Mesendoderm (in vitro differentiated cells): Measurements from ENCODE around the gene NDST3.

Experiments used
- DNase-seq: peaks from one replicate; pipeline ENCODE4 v3.0.0; 2013
- H2AK5ac ChIP-seq: 2 replicates; pipeline ENCODE4 v1.6.1; 2013; ENCODE audit warnings: low read length, inconsistent platforms
- H2BK120ac ChIP-seq: 2 replicates; pipeline ENCODE4 v1.6.1; 2013; ENCODE audit warnings: low read depth, mild to moderate bottlenecking, low read length, moderate library complexity, mixed read lengths
- H2BK15ac ChIP-seq: replicated peaks from 2 replicates; pipeline ENCODE4 v1.6.1; 2013; ENCODE audit warnings: low read depth, mild to moderate bottlenecking, moderate library complexity
- H2BK5ac ChIP-seq: 2 replicates; pipeline ENCODE4 v1.6.1; 2013; ENCODE audit warnings: low read length, inconsistent platforms
- H3K18ac ChIP-seq: 2 replicates; pipeline ENCODE4 v1.6.1; 2013; ENCODE audit warnings: mild to moderate bottlenecking, low read length, mixed read lengths
- H3K23ac ChIP-seq: one replicate; pipeline ENCODE4 v1.6.1; 2013; ENCODE audit warnings: low read length
- H3K27ac ChIP-seq: 2 replicates; pipeline ENCODE4 v1.5.1; 2013; ENCODE audit warnings: low read depth, mild to moderate bottlenecking, inconsistent platforms, low read length, moderate library complexity
- H3K27me3 ChIP-seq: 2 replicates; pipeline ENCODE4 v1.6.1; 2013; ENCODE audit warnings: low read length, control low read depth, mild to moderate bottlenecking, inconsistent platforms; ENCODE audit not compliant: insufficient read depth, poor library complexity
- H3K36me3 ChIP-seq: 2 replicates; pipeline ENCODE4 v1.6.1; 2013; ENCODE audit warnings: low read length, inconsistent platforms; ENCODE audit not compliant: control insufficient read depth, insufficient read depth
- H3K4ac ChIP-seq: one replicate; pipeline ENCODE4 v1.6.1; 2013; ENCODE audit warnings: low read depth, mild to moderate bottlenecking, low read length, moderate library complexity
- H3K4me1 ChIP-seq: 2 replicates; pipeline ENCODE4 v1.6.1; 2013; ENCODE audit warnings: low read depth, low read length, inconsistent platforms; ENCODE audit not compliant: control insufficient read depth
- H3K4me2 ChIP-seq: 2 replicates; pipeline ENCODE4 v1.6.1; 2013; ENCODE audit warnings: low read length
- H3K4me3 ChIP-seq: 2 replicates; pipeline ENCODE4 v1.5.1; 2013; ENCODE audit warnings: mild to moderate bottlenecking, low read length
- H3K56ac ChIP-seq: one replicate; pipeline ENCODE4 v1.6.1; 2013; ENCODE audit warnings: low read length
- H3K79me1 ChIP-seq: 2 replicates; pipeline ENCODE4 v1.6.1; 2013; ENCODE audit warnings: low read length, inconsistent platforms
- H3K79me2 ChIP-seq: 2 replicates; pipeline ENCODE4 v1.6.1; 2013; ENCODE audit warnings: mild to moderate bottlenecking, low read length; ENCODE audit not compliant: control insufficient read depth, insufficient read depth
- H3K9ac ChIP-seq: 2 replicates; pipeline ENCODE4 v1.6.1; 2013; ENCODE audit warnings: low read length, inconsistent platforms
- H4K5ac ChIP-seq: one replicate; pipeline ENCODE4 v1.6.1; 2013; ENCODE audit warnings: low read length
- H4K8ac ChIP-seq: one replicate; pipeline ENCODE4 v1.6.1; 2013; ENCODE audit warnings: low read depth, mild to moderate bottlenecking, control low read depth, low read length, moderate library complexity
- WGBS: extraction: QIAGEN DNeasy Blood & Tissue Kit; methylation state at CpG from one replicate; pipeline ENCODE4 v1.1.7; 2013; ENCODE audit warnings: low lambda C conversion rate, missing lambda C conversion rate; ENCODE audit not compliant: insufficient coverage; ENCODE audit errors: extremely low coverage; 5-methylcytosine and 5-hydroxymethylcytosine counted together

The NDST3 gene

GRCh38 chr4:118249890-118250289, 215.6 kb downstream of the NDST3 start:
- H2BK5ac ChIP-seq: no peak overlapping the region
- no peak overlapping the region for H2BK15ac ChIP-seq
- no peak overlapping the region for H2BK120ac ChIP-seq
- DNase-seq: no peak
- H3K23ac ChIP-seq: no peak overlapping the region
- H3K79me2 ChIP-seq: no peaks in the 10 kb centered on the region
- no peak overlapping the region for H3K4ac ChIP-seq
- H4K8ac ChIP-seq: no peak overlapping the region
- no peaks in the 10 kb centered on the region for H3K36me3 ChIP-seq
- no peaks in the 10 kb centered on the region for H3K4me1 ChIP-seq
- no peak overlapping the region for H2AK5ac ChIP-seq
- H3K27ac ChIP-seq: no peak overlapping the region
- WGBS: no CpG with 5 or more reads among the region's 3 CpGs
- H3K4me3 ChIP-seq: no peak overlapping the region
- H3K56ac ChIP-seq: no peak overlapping the region
- no peaks in the 10 kb centered on the region for H3K27me3 ChIP-seq
- no peaks in the 10 kb centered on the region for H3K79me1 ChIP-seq
- H3K9ac ChIP-seq: no peak overlapping the region
- no peak overlapping the region for H3K18ac ChIP-seq
- H4K5ac ChIP-seq: no peak overlapping the region
- H3K4me2 ChIP-seq: no peak overlapping the region

GRCh38 chr4:118254368-118254767, 220.1 kb downstream of the NDST3 start:
- Histone ChIP-seq H3K27ac (no peak overlapping the region), H3K4me3 (no peak overlapping the region), H4K8ac (no peak overlapping the region), H3K4me1 (no peaks in the 10 kb centered on the region), H3K4ac (no peak overlapping the region), H3K4me2 (no peak overlapping the region), H3K56ac (no peak overlapping the region), H3K9ac (no peak overlapping the region), H3K27me3 (no peaks in the 10 kb centered on the region), H2BK15ac (no peak overlapping the region), H4K5ac (no peak overlapping the region), H2BK120ac (no peak overlapping the region), H3K36me3 (no peaks in the 10 kb centered on the region), H3K79me2 (no peaks in the 10 kb centered on the region), H3K23ac (no peak overlapping the region), H2BK5ac (no peak overlapping the region), H3K79me1 (no peaks in the 10 kb centered on the region), H2AK5ac (no peak overlapping the region), H3K18ac (no peak overlapping the region)
- no peak for DNase-seq

- Histone ChIP-seq H3K4me2 (no peak overlapping the region), H3K18ac (no peak overlapping the region), H3K27me3 (no peaks in the 10 kb centered on the region), H3K4me3 (no peak overlapping the region), H2BK5ac (no peak overlapping the region), H3K79me1 (no peaks in the 10 kb centered on the region), H4K5ac (no peak overlapping the region), H3K23ac (no peak overlapping the region), H3K56ac (no peak overlapping the region), H3K36me3 (no peaks in the 10 kb centered on the region), H3K79me2 (no peaks in the 10 kb centered on the region), H3K27ac (no peak overlapping the region), H2BK120ac (no peak overlapping the region), H2AK5ac (no peak overlapping the region), H2BK15ac (no peak overlapping the region), H4K8ac (no peak overlapping the region), H3K9ac (no peak overlapping the region), H3K4me1 (no peaks in the 10 kb centered on the region), H3K4ac (no peak overlapping the region)
- DNase-seq: no peak
- WGBS: no CpG with 5 or more reads among the region's 3 CpGs
These were observed 224.8 kb downstream of the NDST3 start for GRCh38 chr4:118259111-118259510.

- Histone ChIP-seq H3K79me1 (no peaks in the 10 kb centered on the region), H3K27me3 (no peaks in the 10 kb centered on the region), H3K27ac (no peak overlapping the region), H3K79me2 (no peaks in the 10 kb centered on the region), H3K4me1 (no peaks in the 10 kb centered on the region), H2BK120ac (no peak overlapping the region), H2BK5ac (no peak overlapping the region), H3K56ac (no peak overlapping the region), H4K8ac (no peak overlapping the region), H3K4me2 (no peak overlapping the region), H3K9ac (no peak overlapping the region), H3K4me3 (no peak overlapping the region), H3K36me3 (no peaks in the 10 kb centered on the region), H4K5ac (no peak overlapping the region), H2BK15ac (no peak overlapping the region), H3K18ac (no peak overlapping the region), H3K23ac (no peak overlapping the region), H2AK5ac (no peak overlapping the region), H3K4ac (no peak overlapping the region)
- WGBS: no CpG with 5 or more reads among the region's 2 CpGs
- DNase-seq: no peak
These were observed 226.0 kb downstream of the NDST3 start for GRCh38 chr4:118260309-118260708.

- H3K79me1 ChIP-seq: no peaks in the 10 kb centered on the region
These were observed 229.8 kb downstream of the NDST3 start for GRCh38 chr4:118264096-118264495.

GRCh38 chr4:118265312-118266144, 231.2 kb downstream of the NDST3 start:
- Histone ChIP-seq H3K4me2 (no peak overlapping the region), H2BK120ac (no peak overlapping the region), H3K9ac (no peak overlapping the region), H2AK5ac (no peak overlapping the region), H3K4me1 (no peaks in the 10 kb centered on the region), H3K27ac (no peak overlapping the region), H3K27me3 (no peaks in the 10 kb centered on the region), H3K18ac (no peak overlapping the region), H4K8ac (no peak overlapping the region), H3K56ac (no peak overlapping the region), H3K4ac (no peak overlapping the region), H3K79me1 (no peaks in the 10 kb centered on the region), H2BK15ac (no peak overlapping the region), H2BK5ac (no peak overlapping the region), H3K79me2 (no peaks in the 10 kb centered on the region), H3K4me3 (no peak overlapping the region), H3K23ac (no peak overlapping the region), H3K36me3 (no peaks in the 10 kb centered on the region), H4K5ac (no peak overlapping the region)
- DNase-seq: no peak
- WGBS: no CpG with 5 or more reads among the region's 64 CpGs

More at GRCh38 chr4:118264096-118264495, 229.8 kb downstream of the NDST3 start:
- no peak for DNase-seq
- no peak overlapping the region for H3K4me3 ChIP-seq
- no peak overlapping the region for H3K56ac ChIP-seq
- no peak overlapping the region for H4K8ac ChIP-seq
- no peak overlapping the region for H3K23ac ChIP-seq
- H4K5ac ChIP-seq: no peak overlapping the region
- H3K27me3 ChIP-seq: no peaks in the 10 kb centered on the region
- no peak overlapping the region for H3K4me2 ChIP-seq
- H3K79me2 ChIP-seq: no peaks in the 10 kb centered on the region
- H2BK15ac ChIP-seq: no peak overlapping the region
- H3K9ac ChIP-seq: no peak overlapping the region
- H2BK5ac ChIP-seq: no peak overlapping the region
- no peak overlapping the region for H3K27ac ChIP-seq
- no peak overlapping the region for H2AK5ac ChIP-seq
- no peaks in the 10 kb centered on the region for H3K4me1 ChIP-seq
- H3K18ac ChIP-seq: no peak overlapping the region
- H2BK120ac ChIP-seq: no peak overlapping the region
- WGBS: no CpG with 5 or more reads among the region's 3 CpGs
- H3K36me3 ChIP-seq: no peaks in the 10 kb centered on the region
- no peak overlapping the region for H3K4ac ChIP-seq
